Erythroblast (primary cell): ENCODE results near the gene ADAMTS18.

Experiments used
- GATA1 ChIP-seq: IDR thresholded peaks from 2 replicates; pipeline ENCODE4 v1.6.1; 2011; ENCODE audit warnings: low read depth, mild to moderate bottlenecking, control low read depth, low read length, moderate library complexity
- POLR2A ChIP-seq: IDR thresholded peaks from 2 replicates; pipeline ENCODE4 v1.6.1; 2011; ENCODE audit warnings: mild to moderate bottlenecking, low read length

GRCh38 chr16:77310877-77311276, 124.0 kb downstream of the ADAMTS18 start:
- TF ChIP-seq POLR2A (no peak), GATA1 (no peak)
